GM12864 (cell line): ENCODE measurements around the gene FAM184B.

Experiments used
- DNase-seq: peaks from one replicate; pipeline ENCODE4 v3.0.0-alpha.2; 2011; ENCODE audit warnings: low read depth
- H3K4me3 ChIP-seq: 2 replicates; pipeline ENCODE4 v1.5.1; 2011; ENCODE audit warnings: mild to moderate bottlenecking, low read depth, low read length, control low read depth
- CTCF ChIP-seq: IDR thresholded peaks from 2 replicates; pipeline ENCODE4 v1.5.1; 2011; ENCODE audit warnings: low read depth, mild to moderate bottlenecking, moderate library complexity, low read length, control low read depth, inconsistent platforms; ENCODE audit errors: missing control alignments

FAM184B gene

GRCh38 chr4:17753646-17754045 lies 27.8 kb downstream of the FAM184B start:
- no peak overlapping the region for H3K4me3 ChIP-seq
- no peak for TF ChIP-seq CTCF
- no peak for DNase-seq

- no peak overlapping the region for H3K4me3 ChIP-seq
- no peak for DNase-seq
- TF ChIP-seq CTCF = no peak
Measured at GRCh38 chr4:17740702-17741101, 40.7 kb downstream of the FAM184B start.

- no peak for DNase-seq
- TF ChIP-seq CTCF = no peak
- H3K4me3 ChIP-seq = no peak overlapping the region
Measured at GRCh38 chr4:17736484-17736883, 44.9 kb downstream of the FAM184B start.

- no peak overlapping the region for H3K4me3 ChIP-seq
- no peak for DNase-seq
- no peak for TF ChIP-seq CTCF
Measured at GRCh38 chr4:17726911-17727310, 54.5 kb downstream of the FAM184B start.

- TF ChIP-seq CTCF = no peak
- DNase-seq = no peak
Measured at GRCh38 chr4:17723648-17724047, 57.8 kb downstream of the FAM184B start.

GRCh38 chr4:17722356-17722700 lies 59.1 kb downstream of the FAM184B start:
- no peak for TF ChIP-seq CTCF
- H3K4me3 ChIP-seq = no peak overlapping the region
- no peak for DNase-seq

More at GRCh38 chr4:17723648-17724047, 57.8 kb downstream of the FAM184B start:
- no peak overlapping the region for H3K4me3 ChIP-seq

GRCh38 chr4:17721496-17722355 lies 59.7 kb downstream of the FAM184B start:
- no peak for DNase-seq
- no peak overlapping the region for H3K4me3 ChIP-seq

More at GRCh38 chr4:17721496-17722355, 59.7 kb downstream of the FAM184B start:
- TF ChIP-seq CTCF = no peak
